ENCODE results near the gene PNO1.
"Not testable (repeated sequence)": the region's sequence is repeated elsewhere in the genome, so short reads cannot be mapped to it uniquely, and the experiment has no call there.

PNO1 gene

GRCh38 chr2:68157402-68158133 is at the start of gene PNO1:
Gene PNO1, plus strand, starts transcription at chr2:68157888. Its CDS starts 47 bp downstream, at chr2:68157935.
- in situ Hi-C loops (cut with HindIII; ENCODE audit: low sequenced_read_pairs) = no loop called here

GRCh38 chr2:68108120-68108519 is 49.6 kb upstream of the PNO1 start:
- in situ Hi-C loops (cut with HindIII; ENCODE audit: low sequenced_read_pairs) = no loop called here

GRCh38 chr2:68110102-68110501 is 47.6 kb upstream of the PNO1 start:
- in situ Hi-C loops (cut with HindIII; ENCODE audit: low sequenced_read_pairs) = no loop called here

GRCh38 chr2:68115965-68116364 is 41.7 kb upstream of the PNO1 start:
- in situ Hi-C loops (cut with HindIII; ENCODE audit: low sequenced_read_pairs) = no loop called here

GRCh38 chr2:68117922-68118321 is 39.8 kb upstream of the PNO1 start:
- in situ Hi-C loops (cut with HindIII; ENCODE audit: low sequenced_read_pairs) = not testable (repeated sequence)

- in situ Hi-C loops (cut with HindIII; ENCODE audit: low sequenced_read_pairs) = no loop called here
Measured at GRCh38 chr2:68118816-68119215, 38.9 kb upstream of the PNO1 start.

- in situ Hi-C loops (cut with HindIII; ENCODE audit: low sequenced_read_pairs) = no loop called here
Measured at GRCh38 chr2:68119504-68119903, 38.2 kb upstream of the PNO1 start.

GRCh38 chr2:68121873-68122679 is 35.6 kb upstream of the PNO1 start:
- in situ Hi-C loops (cut with HindIII; ENCODE audit: low sequenced_read_pairs) = loop anchor here (10.0 kb wide), 1 partner anchor 63 kb away; no protein-coding TSS in a partner anchor

- in situ Hi-C loops (cut with HindIII; ENCODE audit: low sequenced_read_pairs) = loop anchor here (10.0 kb wide), 1 partner anchor 62 kb away; no protein-coding TSS in a partner anchor
Measured at GRCh38 chr2:68122680-68122964, 35.1 kb upstream of the PNO1 start.

GRCh38 chr2:68124321-68124720 is 33.4 kb upstream of the PNO1 start:
- in situ Hi-C loops (cut with HindIII; ENCODE audit: low sequenced_read_pairs) = loop anchor here (10.0 kb wide), 1 partner anchor 60 kb away; no protein-coding TSS in a partner anchor

- in situ Hi-C loops (cut with HindIII; ENCODE audit: low sequenced_read_pairs) = loop anchor here (5.0 to 10.0 kb wide), 2 partner anchors 59 to 161 kb away; no protein-coding TSS in a partner anchor
Measured at GRCh38 chr2:68125821-68126220, 31.9 kb upstream of the PNO1 start.

GRCh38 chr2:68126561-68126960 is 31.1 kb upstream of the PNO1 start:
- in situ Hi-C loops (cut with HindIII; ENCODE audit: low sequenced_read_pairs) = loop anchor here (5.0 to 10.0 kb wide), 2 partner anchors 58 to 161 kb away; no protein-coding TSS in a partner anchor

GRCh38 chr2:68127358-68128242 is 30.1 kb upstream of the PNO1 start:
- in situ Hi-C loops (cut with HindIII; ENCODE audit: low sequenced_read_pairs) = loop anchor here (5.0 to 10.0 kb wide), 2 partner anchors 57 to 160 kb away; no protein-coding TSS in a partner anchor

GRCh38 chr2:68134120-68134519 is 23.6 kb upstream of the PNO1 start:
- in situ Hi-C loops (cut with HindIII; ENCODE audit: low sequenced_read_pairs) = no loop called here

GRCh38 chr2:68134554-68134953 is 23.1 kb upstream of the PNO1 start:
- in situ Hi-C loops (cut with HindIII; ENCODE audit: low sequenced_read_pairs) = no loop called here

GRCh38 chr2:68135448-68136320 is 22.0 kb upstream of the PNO1 start:
- in situ Hi-C loops (cut with HindIII; ENCODE audit: low sequenced_read_pairs) = no loop called here

- in situ Hi-C loops (cut with HindIII; ENCODE audit: low sequenced_read_pairs) = no loop called here
Measured at GRCh38 chr2:68141875-68142274, 15.8 kb upstream of the PNO1 start.

GRCh38 chr2:68151037-68151436 is 6.7 kb upstream of the PNO1 start:
- in situ Hi-C loops (cut with HindIII; ENCODE audit: low sequenced_read_pairs) = no loop called here

- in situ Hi-C loops (cut with HindIII; ENCODE audit: low sequenced_read_pairs) = no loop called here
Measured at GRCh38 chr2:68152681-68153347, 4.9 kb upstream of the PNO1 start.

All from endothelial cell of hepatic sinusoid (primary cell).